ENCODE data around the gene CCNL2. TPM values are rescaled to one million over a fixed set of nuclear protein-coding genes. Genes with fewer than 3 reads are reported as not detected.

CCNL2 gene
- total and polyA plus RNA-seq, 2 experiments from 2014 or later, result 115 to 146 TPM

GRCh38 chr1:1394116-1394515 is 5.0 kb downstream of the CCNL2 start (continued):
- no peak for TF ChIP-seq ZNF462 (CRISPR knock-in tag; IDR thresholded peaks at IDR 0.05)

- Mint-ChIP-seq H3K9me3 (no peaks in the 10 kb centered on the region), H3K27me3 (ENCODE audit: insufficient read depth, low read depth, poor library complexity) (peaks cover 4% of the 10 kb centered on the region), H3K4me3 (no peak overlapping the region), H3K27ac (no peak overlapping the region), H3K4me1 (peaks cover 3% of the 10 kb centered on the region; the same call in 2 of the 3 replicates), H3K36me3 (ENCODE audit: low read depth) (peaks cover 91% of the 10 kb centered on the region)
- Histone ChIP-seq H3K27ac (ENCODE audit: low read depth) (no peak overlapping the region), H3K4me3 (no peak overlapping the region), H3K4me2 (no peak overlapping the region), H3K9me2 (ENCODE audit: insufficient read depth) (no peaks in the 10 kb centered on the region), H3F3A (replicated peaks; ENCODE audit: low read depth) (peaks cover 47% of the 10 kb centered on the region), H4K20me1 (replicated peaks; ENCODE audit: insufficient read depth) (peaks cover 36% of the 10 kb centered on the region), H3K79me2 (replicated peaks; ENCODE audit: insufficient read depth) (peaks cover 57% of the 10 kb centered on the region), H3K27me3 (ENCODE audit: insufficient read depth) (no peaks in the 10 kb centered on the region), H2AFZ (no peak overlapping the region), H3K36me3 (ENCODE audit: insufficient read depth) (peaks cover 79% of the 10 kb centered on the region), H3K4me1 (ENCODE audit: insufficient read depth) (0 out of 2 replicates have a peak, but pooled peaks cover 6% of the 10 kb centered on the region)
- no peak for DNase-seq (ENCODE audit: low spot score)
- ATAC-seq, result no peak
- no peak for TF ChIP-seq ZNF114 (CRISPR knock-in tag; IDR thresholded peaks at IDR 0.05)
- no peak for TF ChIP-seq EZH2 (IDR thresholded peaks at IDR 0.05; ENCODE audit: low read depth, unreplicated experiment)
- no peak for TF ChIP-seq CREB1 (CRISPR knock-in tag; IDR thresholded peaks at IDR 0.05; ENCODE audit: low read depth)
- TF ChIP-seq JUNB (IDR thresholded peaks at IDR 0.05; ENCODE audit: unreplicated experiment), result no peak
- no peak for TF ChIP-seq NANOG (IDR thresholded peaks at IDR 0.05; ENCODE audit: borderline replicate concordance)
- TF ChIP-seq ZNF331 (CRISPR knock-in tag; IDR thresholded peaks at IDR 0.05; ENCODE audit: low read depth), result no peak
- TF ChIP-seq POLR2AphosphoS5 (IDR thresholded peaks at IDR 0.05; ENCODE audit: low read depth), result no peak
- TF ChIP-seq REST (IDR thresholded peaks at IDR 0.05; ENCODE audit: unreplicated experiment), result no peak
- no peak for TF ChIP-seq ETS1 (IDR thresholded peaks at IDR 0.05)
Measured at GRCh38 chr1:1393428-1393827, 5.7 kb downstream of the CCNL2 start.
